ENCODE measurements around the gene RAB40C.

RAB40C gene

DNA sequence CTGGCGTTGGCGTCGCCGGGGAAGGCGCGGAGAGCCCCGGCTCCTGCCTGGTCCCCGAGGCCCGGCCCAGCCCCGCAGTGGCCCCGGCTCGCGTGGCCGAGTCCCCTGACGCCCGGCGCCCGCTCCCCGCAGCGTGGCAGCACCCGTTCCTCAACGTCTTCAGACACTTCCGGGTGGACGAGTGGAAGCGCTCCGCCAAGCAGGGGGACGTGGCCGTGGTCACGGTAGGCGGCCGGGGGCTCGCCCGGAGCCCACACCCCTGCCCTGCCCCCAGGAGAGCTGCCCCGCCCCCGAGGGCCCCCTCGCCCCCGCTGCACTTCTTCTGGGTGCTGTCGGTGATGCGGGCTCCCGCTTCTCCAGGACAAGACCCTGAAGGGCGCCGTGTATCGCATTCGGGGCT is 59.8 kb downstream of the RAB40C start:
- DNase-seq = no peak

DNA sequence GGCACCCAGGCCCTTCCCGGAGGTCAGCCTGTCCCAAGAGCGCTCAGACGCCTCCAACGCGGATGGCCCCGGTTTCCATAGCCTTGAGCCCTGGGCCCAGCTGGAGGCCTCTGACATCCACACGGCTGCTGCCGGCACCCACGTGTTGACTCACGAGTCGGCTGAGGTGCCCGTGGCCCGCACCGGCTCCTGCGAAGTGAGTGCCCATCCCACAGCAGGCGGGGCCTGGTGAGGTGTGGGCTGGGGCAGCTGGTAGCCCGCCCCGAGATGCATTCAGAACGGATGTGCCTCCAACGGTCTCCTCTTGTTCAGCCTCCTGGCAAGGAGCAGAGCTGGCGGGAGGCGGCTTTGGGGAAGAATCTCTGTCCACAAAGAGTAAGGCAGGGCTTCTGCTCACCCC is 62.0 kb downstream of the RAB40C start:
- no peak for DNase-seq

DNA sequence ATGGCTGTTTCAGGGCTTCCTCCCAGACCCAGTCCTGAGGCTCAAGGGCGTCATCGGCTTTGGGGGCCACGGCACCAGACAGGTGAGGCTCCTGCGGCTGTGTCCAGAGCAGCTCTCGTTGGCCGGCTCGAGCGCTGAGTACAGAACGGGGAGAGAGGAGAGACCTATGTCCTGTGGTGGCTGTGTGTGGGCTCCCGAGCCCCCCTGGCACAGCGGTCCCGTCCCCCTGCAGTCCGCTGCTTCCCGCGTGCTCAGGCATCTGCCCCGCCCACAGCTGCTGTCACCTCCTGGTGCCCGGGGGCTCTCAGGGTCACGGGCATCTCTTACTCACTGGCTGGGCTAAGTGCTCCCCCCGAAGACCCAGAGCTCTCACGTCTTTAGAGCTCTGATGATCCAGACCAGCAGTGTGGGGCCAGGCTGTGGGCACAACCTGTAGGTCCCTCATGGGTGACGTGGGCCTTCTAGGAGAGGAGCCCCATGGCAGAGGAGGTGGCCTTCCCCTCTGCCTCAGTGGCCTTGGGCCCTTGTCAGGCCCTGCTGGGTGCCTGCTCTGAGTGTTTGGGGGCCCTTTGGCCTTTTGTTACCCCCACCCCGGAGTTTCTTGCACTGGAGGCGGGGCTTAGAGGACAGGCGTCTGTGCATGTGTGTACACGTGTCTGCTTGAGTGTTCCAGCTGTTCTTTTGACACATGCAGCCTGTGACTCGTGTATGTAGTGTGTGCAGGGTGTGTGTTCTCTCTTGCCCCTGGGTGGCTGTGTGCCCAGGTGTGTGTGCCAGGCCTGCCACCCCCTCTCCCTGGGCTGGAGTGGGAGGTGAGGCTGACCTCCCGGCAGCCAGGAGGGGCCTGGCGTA is 62.8 kb downstream of the RAB40C start:
- DNase-seq = no peak

DNA sequence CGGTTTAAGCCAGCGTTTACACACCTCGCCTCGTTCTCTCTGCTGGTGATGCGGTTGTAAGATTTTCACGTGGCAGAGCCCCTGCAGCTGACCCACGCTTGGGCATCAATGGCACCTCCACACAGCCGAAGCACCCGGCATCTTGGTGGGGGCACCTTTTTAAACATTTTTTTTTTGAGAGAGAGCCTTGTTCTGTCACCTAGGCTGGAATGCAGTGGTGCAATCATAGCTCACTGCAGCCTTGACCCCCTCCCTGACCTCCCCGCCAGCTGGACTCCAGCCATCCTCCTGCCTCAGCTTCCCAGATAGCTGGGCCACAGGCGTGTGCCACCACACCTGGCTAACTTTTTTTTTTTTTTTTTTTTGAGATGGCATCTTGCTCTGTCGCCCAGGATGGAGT is 64.2 kb downstream of the RAB40C start:
- no peak for DNase-seq

DNA sequence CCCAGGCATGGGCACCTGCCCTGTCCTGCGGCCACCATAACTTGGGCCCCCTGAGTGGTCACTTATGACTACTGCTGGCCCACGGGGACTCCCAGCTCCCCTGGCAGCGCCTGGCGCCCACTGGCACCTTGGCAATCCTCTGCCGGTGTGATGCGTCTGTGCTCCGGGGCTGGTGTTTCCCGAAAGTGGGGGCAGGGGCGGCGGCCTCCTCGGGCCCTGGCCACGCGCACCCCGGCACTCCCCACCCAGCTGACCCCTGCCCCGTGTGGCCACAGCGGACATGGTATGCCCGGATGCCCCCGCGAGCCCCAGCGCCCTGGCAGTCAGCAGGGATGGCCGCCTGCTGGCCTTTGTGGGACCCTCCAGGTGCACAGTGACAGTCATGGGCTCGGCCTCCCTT is 67.6 kb downstream of the RAB40C start:
- no peak for DNase-seq

DNA sequence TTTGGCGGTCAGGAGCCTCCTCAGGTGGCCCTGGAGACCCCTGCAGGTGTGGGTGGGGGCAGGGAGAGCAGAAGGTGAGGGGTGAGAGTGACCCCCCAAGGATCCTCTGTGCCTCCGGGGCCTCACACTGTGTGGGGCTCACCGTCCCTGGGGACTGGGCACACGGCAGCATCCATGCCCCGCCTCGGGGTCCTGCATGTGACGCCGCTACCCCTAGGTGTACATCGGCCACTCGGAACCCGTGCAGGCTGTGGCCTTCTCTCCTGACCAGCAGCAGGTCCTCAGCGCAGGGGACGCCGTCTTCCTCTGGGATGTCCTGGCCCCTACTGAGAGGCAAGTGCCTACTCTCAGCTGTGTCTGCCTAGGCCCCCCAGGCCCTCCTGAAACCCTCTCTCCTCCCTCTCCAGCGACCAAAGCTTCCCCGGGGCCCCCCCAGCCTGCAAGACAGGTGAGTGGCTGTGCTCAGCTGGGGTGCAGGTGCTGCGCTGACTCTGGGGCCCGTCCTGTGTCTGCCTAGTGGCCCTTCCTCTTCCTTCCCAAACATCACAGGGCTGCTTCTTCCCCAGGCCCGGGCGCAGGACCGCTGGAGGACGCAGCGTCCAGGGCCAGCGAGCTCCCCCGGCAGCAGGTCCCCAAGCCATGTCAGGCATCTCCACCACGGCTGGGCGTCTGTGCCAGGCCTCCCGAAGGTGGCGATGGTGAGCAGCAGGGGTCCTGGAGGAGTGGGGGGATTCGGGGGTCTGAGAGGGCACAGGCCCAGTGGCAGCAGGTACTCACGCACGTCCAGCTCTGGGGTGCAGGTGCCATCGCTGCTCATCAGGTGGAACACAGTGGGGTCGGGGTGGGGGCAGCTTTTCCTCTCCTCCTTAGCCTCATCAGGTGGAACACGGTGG is 69.1 kb downstream of the RAB40C start:
- no peak for DNase-seq

DNA sequence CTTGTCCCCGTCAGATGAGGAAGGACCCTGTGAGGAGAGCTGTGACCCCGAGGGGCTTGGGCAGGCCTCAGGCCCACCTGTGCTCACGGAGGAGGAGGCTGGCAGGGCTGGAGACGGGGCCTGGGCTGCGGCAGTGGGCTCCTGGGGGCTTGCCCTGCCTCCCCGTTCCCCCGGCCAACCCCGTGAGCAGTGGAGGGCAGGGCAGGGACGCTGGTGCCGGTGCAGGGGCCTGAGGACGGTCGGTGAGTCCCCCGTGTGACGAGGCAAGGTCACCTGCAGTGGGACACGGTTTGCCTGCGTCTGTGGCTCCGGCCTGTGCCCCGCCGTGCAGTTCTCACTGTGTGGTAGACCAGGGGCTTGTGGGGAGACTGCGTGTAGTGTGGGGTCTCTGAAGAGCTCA is 69.8 kb downstream of the RAB40C start:
- DNase-seq = no peak

DNA sequence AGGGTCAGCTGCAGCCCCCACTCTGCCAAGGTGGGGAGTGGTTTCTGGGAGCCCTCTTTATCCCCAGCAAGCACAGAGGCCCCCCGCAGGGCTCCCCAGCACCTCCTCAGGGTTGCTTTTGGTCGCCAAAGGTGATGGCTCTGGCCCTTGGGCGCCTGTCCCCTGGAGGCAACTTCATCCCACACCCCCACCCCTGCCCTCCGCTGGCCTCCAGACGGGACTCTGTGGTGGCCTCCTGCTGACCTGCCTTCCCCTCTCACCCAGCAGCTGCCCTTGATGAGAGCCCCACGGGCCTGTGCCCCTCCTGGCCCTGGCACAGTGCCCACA is 70.2 kb downstream of the RAB40C start:
- no peak for DNase-seq

DNA sequence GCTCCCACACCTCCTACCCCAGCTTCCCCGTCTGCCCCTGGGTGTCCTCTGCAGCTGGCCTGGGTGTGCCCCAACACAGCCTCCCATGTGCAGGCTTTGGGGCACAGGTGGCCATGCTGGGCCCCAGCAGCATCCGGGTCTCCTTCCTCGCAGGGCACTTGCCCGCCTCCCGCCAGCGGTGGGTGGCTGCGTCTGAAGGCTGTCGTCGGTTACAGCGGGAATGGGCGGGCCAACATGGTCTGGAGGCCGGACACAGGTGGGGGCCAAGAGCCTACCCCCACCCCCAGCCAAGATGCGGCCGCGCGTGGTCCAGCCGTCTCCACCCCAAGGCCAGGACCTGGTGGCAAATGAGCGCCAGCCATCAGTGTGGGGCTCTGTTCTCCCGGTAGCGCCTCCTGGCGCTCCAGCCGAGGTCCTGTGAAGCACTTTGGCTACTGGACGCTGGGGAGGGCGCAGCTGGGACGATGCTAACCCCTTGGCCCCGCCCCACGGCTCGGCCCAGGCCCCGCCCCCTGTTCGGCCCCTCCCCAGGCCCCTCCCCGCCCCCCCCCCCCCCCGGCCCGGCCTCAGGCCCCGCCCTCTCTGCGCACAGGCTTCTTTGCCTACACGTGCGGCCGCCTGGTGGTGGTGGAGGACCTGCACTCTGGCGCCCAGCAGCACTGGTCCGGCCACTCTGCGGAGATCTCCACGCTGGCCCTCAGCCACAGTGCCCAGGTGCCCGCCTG is 70.8 kb downstream of the RAB40C start:
- DNase-seq = peak; percentile 65

DNA sequence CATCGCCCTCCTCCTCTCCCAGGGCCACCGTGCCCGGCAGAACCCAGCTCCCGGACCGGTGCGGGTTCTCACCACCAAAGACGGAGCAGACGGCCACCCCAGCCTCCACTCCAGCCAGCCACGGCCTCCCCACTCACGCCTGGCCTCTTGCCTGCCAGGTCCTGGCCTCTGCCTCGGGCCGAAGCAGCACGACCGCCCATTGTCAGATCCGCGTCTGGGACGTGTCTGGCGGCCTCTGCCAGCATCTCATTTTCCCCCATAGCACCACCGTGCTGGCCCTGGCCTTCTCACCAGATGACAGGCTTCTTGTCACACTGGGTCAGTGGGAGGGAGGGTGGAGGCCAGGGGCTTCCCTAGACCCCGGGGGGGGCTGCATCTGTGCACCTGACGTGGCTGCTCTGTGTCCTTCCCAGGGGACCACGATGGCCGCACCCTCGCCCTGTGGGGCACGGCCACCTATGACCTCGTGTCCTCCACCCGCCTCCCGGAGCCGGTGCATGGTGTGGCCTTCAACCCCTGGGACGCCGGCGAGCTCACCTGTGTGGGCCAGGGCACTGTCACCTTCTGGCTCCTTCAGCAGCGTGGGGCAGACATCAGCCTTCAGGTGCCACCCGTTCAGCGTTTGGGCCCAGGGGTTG is 71.4 kb downstream of the RAB40C start:
- no peak for DNase-seq

DNA sequence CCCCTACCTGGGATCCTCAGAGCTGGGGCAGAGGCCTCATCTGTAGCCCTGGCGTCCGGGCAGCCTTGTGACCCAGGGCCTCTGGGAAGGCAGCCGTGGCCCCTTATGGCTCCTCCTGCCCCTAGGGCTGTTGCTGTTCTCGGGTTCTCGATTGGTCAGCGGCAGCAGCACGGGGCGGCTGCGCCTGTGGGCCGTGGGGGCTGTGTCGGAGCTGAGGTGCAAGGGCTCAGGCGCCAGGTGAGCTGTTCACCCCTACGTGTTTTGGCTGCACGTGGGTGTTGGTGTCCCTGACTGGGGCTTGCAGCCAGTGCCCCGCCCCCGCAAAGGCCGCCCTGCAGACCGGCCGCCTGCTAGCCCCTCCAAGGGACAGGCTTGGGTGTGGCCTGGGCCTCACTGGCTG is 72.2 kb downstream of the RAB40C start:
- no peak for DNase-seq

DNA sequence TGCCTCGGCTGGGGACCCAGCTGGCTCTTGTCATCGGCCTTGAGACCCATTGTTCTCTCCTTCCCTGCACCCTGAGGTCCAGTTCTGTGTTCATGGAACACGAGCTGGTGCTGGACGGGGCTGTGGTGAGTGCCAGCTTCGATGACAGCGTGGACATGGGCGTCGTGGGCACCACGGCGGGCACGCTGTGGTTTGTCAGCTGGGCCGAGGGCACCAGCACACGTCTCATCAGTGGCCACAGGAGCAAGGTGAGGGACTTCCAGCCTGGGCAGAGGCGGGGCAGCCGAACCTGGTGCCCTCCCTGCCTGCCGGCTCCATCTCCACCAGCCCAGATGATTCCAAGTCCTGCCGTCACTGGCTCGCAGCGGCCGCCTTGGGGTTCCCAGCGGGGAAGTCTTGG is 72.7 kb downstream of the RAB40C start:
- DNase-seq = no peak

DNA sequence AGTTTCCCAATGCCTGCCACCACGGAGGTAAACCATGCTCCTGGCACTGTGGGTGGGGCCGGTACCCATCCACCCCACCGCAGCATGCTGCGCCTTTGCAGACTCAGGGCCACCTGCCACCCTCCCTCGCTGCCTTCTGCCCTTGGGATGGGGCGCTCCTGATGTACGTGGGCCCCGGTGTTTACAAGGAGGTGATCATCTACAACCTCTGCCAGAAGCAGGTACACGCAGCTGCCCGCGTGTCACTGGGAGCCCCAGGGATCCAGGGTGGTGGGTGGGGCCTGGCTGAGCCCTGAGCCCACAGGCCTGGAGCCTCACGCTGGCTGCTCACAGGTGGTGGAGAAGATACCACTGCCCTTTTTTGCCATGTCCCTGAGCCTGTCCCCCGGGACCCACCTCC is 76.7 kb downstream of the RAB40C start:
- DNase-seq = no peak

DNA sequence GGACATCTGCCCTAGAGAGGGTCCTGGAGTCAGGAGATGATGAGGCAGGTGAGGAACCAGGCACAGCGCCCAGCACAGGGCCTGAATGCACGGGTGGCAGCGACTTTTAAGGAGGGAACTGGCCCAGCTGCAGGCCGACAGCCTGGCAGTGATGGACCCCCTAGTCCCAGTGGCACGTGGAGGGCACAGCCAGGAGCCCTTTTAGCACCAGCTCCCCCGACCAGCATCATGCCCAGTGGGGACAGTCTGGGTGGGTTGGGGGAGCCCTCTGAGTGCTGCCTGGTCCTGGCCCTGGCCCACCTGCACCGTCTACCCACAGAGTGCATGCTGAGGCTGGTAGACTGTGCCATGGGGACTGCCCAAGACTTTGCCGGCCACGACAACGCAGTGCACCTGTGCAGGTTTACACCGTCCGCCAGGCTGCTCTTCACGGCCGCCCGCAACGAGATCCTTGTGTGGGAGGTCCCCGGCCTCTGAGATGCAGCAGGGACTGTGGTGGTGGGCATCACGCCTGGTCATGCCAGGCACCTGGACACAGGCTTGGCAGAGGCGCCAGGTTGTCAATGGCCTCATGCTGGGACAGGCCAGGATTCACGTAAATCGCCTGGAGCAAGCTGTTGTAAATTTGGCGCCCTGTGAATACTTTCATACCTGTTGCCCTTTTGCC is 77.4 kb downstream of the RAB40C start:
- DNase-seq = no peak

DNA sequence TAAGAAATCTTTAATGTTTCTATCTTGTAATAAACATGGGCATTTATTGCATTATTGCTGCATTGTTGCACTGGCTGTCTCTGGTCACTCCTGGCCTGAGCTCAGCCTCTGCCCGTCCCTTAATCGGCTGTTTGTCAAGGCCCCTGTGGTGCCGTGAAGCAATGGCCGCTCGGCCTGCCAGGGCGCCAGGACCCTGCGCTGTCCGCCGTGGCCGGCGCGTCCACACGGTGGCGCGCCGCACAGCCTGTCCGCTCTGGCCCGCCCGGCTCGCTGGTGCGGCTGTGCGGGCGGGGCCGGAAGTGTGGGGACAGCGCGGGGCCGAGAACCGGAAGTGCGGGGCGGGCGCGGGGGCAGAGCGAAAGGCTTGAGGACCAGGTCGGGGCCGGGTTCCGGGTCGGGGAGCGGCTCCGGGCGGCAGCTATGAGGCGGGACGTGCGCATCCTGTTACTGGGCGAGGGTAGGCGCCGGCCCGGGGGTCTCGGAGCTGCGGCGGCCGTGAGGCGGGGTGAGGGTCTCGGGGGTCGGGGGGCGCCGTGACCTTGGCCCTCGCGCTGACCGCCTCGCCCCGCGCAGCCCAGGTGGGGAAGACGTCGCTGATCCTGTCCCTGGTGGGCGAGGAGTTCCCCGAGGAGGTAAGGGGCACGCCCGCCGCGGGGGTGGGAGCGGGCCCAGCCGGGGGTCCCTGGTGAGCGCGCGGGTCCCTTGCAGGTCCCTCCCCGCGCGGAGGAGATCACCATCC is 78.1 kb downstream of the RAB40C start, which contains the start of gene RHOT2:
TSS of gene RHOT2 (plus strand) at position 353 of the 739 bp plus-strand sequence. CDS start at position 421, 68 bp downstream.
- peak; percentile 92 for DNase-seq

DNA sequence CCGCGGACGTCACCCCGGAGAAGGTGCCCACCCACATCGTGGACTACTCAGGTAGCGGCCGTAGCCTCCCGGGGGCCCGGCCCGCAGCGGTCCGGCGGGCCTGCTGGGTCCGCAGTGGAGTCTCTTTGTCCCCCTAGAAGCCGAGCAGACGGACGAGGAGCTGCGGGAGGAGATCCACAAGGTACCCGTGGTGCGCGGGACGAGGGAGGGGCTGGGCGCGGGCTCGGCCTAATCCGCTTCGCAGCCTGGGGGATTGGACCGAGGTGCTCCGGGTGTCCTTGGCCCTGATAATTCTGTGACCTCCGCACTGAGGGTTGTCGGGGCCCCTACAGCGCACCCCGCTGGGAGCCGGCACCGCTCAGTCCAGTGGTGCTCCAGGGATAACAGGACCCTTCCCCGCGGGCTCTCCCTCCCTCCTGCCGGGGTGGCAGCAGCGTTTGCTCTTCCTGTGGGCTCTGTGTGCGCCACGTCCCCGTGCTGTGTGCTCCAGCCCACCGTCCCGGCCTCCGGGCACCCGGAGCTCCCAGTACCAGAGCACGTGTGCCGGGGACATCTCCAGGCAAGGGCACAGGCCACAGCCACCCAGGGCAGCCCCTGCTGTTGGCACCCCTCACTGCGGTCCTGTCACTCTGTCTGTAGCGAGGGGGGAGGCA is 78.8 kb downstream of the RAB40C start:
- no peak for DNase-seq

DNA sequence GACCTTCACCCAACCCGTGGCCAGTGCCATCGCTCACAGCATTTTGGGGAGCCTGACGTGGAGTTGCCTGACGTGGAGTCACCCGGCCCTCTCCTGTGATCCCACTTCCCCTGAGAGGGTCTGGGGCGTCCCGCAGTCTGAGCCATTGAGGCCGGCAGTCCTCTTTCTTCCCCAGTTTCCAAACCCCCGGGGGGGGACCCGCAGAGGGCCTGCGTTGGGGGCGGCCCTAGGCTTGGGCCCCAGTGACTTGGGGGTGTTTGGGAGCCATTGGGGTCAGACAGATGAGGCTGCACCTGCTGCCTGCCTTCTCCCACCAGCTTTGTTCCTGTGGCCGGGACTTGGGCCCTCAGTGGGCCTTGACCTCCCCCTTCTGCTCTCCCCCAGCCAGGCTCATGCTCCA is 79.8 kb downstream of the RAB40C start:
- no peak for DNase-seq

DNA sequence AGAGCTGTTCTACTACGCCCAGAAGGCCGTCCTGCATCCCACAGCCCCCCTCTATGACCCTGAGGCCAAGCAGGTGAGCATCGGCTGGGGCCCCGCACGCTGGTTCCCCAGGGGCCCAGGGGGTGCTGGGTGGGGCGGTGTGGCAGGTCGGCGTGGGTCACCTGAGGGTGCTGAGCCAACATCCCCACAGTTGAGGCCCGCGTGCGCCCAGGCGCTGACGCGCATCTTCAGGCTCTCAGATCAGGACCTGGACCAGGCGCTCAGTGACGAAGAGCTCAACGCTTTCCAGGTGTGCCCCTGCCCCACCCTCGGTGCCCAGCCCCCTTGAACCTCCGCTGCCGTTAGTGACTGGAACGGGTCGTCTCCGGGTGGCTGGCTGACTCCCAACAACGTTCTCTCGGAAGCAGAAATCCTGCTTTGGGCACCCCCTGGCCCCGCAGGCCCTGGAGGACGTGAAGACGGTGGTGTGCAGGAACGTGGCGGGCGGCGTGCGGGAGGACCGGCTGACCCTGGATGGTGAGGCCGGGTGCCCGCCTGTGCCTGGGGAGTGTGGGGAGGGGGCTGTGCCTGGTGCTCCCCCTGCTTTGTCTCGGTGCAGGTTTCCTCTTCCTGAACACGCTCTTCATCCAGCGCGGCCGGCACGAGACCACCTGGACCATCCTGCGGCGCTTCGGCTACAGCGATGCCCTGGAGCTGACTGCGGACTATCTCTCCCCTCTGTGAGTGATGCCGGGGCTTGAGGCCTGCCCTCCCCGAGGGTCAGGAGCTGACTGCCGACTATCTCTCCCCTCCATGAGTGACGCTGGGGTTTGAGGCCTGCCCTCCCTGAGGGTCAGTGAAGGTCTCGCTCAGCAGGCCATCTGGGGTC is 80.9 kb downstream of the RAB40C start:
- no peak for DNase-seq

DNA sequence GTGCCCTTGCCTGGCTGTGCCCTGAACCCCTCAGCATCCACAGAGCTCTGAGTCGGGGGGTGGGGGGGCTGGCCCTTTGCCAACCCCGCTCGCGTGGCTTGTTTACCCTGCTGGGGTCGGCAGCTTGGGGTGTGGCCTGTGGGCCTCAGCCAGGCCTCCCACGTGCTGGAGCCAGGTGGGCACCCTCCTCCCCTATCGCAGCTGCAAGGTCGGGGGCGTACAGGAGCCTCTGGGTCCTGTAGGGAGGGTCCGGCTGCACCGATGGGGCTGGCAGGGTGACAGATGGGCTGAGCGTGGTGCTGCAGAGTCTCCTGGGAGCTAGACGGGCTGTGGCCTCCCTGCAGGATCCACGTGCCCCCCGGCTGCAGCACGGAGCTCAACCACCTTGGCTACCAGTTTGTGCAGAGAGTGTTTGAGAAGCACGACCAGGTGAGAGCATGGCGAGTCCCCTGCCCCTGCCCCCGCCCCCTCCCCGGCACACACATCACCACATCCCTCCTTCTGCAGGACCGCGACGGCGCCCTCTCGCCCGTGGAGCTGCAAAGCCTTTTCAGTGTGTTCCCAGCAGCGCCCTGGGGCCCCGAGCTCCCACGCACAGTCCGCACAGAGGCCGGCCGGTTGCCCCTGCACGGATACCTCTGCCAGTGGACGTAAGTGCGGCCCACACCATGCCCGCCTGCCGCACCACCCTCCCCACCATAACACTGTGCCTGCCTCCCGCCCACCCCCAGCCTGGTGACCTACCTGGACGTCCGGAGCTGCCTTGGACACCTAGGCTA is 81.7 kb downstream of the RAB40C start:
- no peak for DNase-seq
